ENCODE data around the gene TTLL1.

TTLL1 gene

GRCh38 chr22:43042101-43042780 lies 47.0 kb downstream of the TTLL1 start:
- Histone ChIP-seq H3K36me3 (ENCODE audit: control insufficient read depth, insufficient read depth, low read length) (no peaks in the 10 kb centered on the region), H3K4me3 (replicated peaks; ENCODE audit: low read depth, low read length) (no peak overlapping the region), H3K27me3 (replicated peaks; ENCODE audit: control insufficient read depth, insufficient read depth, low read length) (no peaks in the 10 kb centered on the region)
- DNase-seq (ENCODE audit: extremely low read depth, insufficient read length) = no peak
- TF ChIP-seq CTCF (IDR thresholded peaks at IDR 0.05; ENCODE audit: insufficient read depth, low read length, poor library complexity, severe bottlenecking) = no peak

GRCh38 chr22:43039800-43040199 lies 49.4 kb downstream of the TTLL1 start:
- Histone ChIP-seq H3K27me3 (replicated peaks; ENCODE audit: control insufficient read depth, insufficient read depth, low read length) (no peaks in the 10 kb centered on the region), H3K36me3 (ENCODE audit: control insufficient read depth, insufficient read depth, low read length) (no peaks in the 10 kb centered on the region), H3K4me3 (replicated peaks; ENCODE audit: low read depth, low read length) (no peak overlapping the region)
- DNase-seq (ENCODE audit: extremely low read depth, insufficient read length) = no peak
- TF ChIP-seq CTCF (IDR thresholded peaks at IDR 0.05; ENCODE audit: insufficient read depth, low read length, poor library complexity, severe bottlenecking) = no peak

- DNase-seq (ENCODE audit: extremely low read depth, insufficient read length) = no peak
- Histone ChIP-seq H3K27me3 (replicated peaks; ENCODE audit: control insufficient read depth, insufficient read depth, low read length) (no peaks in the 10 kb centered on the region), H3K36me3 (ENCODE audit: control insufficient read depth, insufficient read depth, low read length) (no peaks in the 10 kb centered on the region), H3K4me3 (replicated peaks; ENCODE audit: low read depth, low read length) (no peak overlapping the region)
- no peak for TF ChIP-seq CTCF (IDR thresholded peaks at IDR 0.05; ENCODE audit: insufficient read depth, low read length, poor library complexity, severe bottlenecking)
Measured at GRCh38 chr22:43038325-43038724, 50.9 kb downstream of the TTLL1 start.

GRCh38 chr22:43036282-43036829 lies 52.8 kb downstream of the TTLL1 start:
- DNase-seq (ENCODE audit: extremely low read depth, insufficient read length) = no peak
- no peak overlapping the region for H3K4me3 ChIP-seq (replicated peaks; ENCODE audit: low read depth, low read length)
- no peak for TF ChIP-seq CTCF (IDR thresholded peaks at IDR 0.05; ENCODE audit: insufficient read depth, low read length, poor library complexity, severe bottlenecking)
- no peaks in the 10 kb centered on the region for H3K27me3 ChIP-seq (replicated peaks; ENCODE audit: control insufficient read depth, insufficient read depth, low read length)
- H3K36me3 ChIP-seq (ENCODE audit: control insufficient read depth, insufficient read depth, low read length) = no peaks in the 10 kb centered on the region

GRCh38 chr22:43035250-43035649 lies 53.9 kb downstream of the TTLL1 start:
- no peak overlapping the region for H3K4me3 ChIP-seq (replicated peaks; ENCODE audit: low read depth, low read length)
- TF ChIP-seq CTCF (IDR thresholded peaks at IDR 0.05; ENCODE audit: insufficient read depth, low read length, poor library complexity, severe bottlenecking) = no peak
- DNase-seq (ENCODE audit: extremely low read depth, insufficient read length) = no peak
- H3K36me3 ChIP-seq (ENCODE audit: control insufficient read depth, insufficient read depth, low read length) = no peaks in the 10 kb centered on the region
- H3K27me3 ChIP-seq (replicated peaks; ENCODE audit: control insufficient read depth, insufficient read depth, low read length) = no peaks in the 10 kb centered on the region
